Bone marrow (tissue), 2 donors: ENCODE results near the gene PLEKHA6.
A peak's percentile ranks its signal among the peaks of the same experiment; 100 is the strongest.
"Not testable (repeated sequence)": the region's sequence is repeated elsewhere in the genome, so short reads cannot be mapped to it uniquely, and the experiment has no call there.

Experiments used
- DNase-seq, 2 donors: peaks; one replicate each; lab custom pipeline; 2025; lab: John Stamatoyannopoulos, UW

The PLEKHA6 gene

GRCh38 chr1:204314893-204315658 is 44.7 kb downstream of the PLEKHA6 start:
- DNase-seq: no peak

DNA sequence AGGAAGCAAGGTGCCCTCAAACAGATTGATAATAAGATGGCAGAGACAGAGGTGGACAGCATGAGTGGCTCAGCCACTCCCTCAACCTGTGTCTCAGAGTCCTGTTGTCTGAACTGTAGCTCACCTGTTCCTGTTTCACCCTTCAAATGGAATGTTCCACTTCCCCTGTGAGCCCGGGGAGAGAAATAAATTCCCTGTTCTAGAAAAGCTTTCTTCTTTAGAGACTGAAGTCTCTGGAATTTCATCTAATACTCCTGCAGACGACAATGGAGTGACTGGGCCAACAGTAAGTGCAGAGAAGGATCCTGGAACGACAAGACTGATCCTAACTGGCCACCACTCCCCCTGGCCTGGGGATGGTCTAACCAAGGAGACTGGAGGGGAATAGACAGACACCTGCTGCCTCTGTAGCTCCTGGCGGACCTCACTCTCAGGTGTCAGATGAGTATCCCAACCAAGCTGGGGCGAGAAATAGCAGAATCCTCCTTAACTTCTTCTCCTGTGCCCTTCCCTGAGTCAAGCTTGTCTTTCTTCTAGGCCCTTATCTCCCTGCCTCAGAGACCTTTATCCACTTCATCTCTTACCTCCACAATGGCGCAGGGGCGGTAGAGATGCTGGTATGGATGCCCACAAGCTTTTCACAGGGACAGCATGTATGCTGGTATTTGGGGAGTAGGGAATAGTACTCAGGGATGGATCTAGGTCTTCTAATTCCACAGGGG is 45.4 kb downstream of the PLEKHA6 start:
- DNase-seq: no peak

- DNase-seq: no peak
Observed at GRCh38 chr1:204313675-204314074, 46.1 kb downstream of the PLEKHA6 start.

- not testable (repeated sequence) for DNase-seq
Observed at GRCh38 chr1:204310970-204311369, 48.8 kb downstream of the PLEKHA6 start.

- DNase-seq: no peak
Observed at GRCh38 chr1:204308023-204308628, 51.6 kb downstream of the PLEKHA6 start.

GRCh38 chr1:204307334-204307883 is 52.3 kb downstream of the PLEKHA6 start:
- no peak for DNase-seq

DNA sequence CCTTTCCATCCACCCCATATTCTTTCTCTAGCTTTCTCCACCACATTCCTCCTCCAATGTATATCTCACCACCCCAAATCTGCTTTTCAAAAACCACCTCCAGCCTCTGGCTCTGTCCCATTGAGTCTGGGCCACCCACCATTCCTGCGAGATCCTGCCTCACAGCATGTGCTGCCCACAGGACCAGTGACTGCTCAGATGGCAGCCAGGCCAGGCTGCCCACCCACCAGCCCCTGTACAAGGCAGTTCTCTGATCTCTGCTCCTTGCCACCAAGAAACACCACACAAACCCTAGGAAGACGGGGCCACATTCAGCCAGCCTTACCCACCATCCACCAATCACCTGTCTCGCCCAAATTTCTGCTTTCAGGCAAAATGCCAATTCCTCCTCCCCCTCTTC is 53.7 kb downstream of the PLEKHA6 start:
- no peak for DNase-seq

DNA sequence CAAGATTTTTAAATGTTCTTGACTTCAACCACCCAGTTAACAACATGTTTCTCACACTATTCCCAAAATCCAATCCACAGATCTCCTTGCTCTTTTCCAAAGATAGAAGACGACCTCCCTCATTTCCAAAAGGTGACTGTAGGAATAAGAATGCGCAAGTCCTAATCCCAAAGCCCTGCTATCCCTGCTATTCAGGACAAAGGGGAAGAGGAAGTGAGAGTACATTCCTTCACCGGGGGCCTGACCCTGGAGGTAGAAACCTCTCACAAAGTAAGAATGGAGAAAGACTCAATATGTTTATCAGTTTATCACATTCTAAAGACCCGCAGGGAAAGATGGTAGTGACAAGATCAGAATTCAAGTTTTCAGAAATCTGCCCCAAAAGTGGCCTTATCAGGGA is 55.7 kb downstream of the PLEKHA6 start:
- no peak for DNase-seq

DNA sequence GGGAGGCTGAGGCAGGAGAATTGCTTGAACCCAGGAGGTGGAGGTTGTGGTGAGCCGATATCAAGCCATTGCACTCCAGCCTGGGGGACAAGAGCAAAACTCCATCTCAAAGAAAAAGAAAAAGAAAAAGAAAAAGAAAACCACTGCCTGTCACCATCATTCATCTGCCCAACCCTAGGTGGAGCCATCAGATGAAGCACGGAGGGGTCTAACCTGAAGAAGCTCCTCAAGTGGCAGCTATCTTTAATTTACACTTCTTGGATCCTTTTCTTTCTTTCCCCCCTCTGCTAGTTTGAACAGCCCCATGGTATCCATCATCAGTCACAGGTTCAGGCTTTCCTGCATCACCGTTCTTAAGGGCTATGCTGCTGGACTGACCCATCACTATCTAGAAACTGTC is 57.0 kb downstream of the PLEKHA6 start:
- no peak for DNase-seq

- no peak for DNase-seq
Observed at GRCh38 chr1:204301171-204301957, 58.4 kb downstream of the PLEKHA6 start.

GRCh38 chr1:204299814-204300365 is 59.8 kb downstream of the PLEKHA6 start:
- no peak for DNase-seq

DNA sequence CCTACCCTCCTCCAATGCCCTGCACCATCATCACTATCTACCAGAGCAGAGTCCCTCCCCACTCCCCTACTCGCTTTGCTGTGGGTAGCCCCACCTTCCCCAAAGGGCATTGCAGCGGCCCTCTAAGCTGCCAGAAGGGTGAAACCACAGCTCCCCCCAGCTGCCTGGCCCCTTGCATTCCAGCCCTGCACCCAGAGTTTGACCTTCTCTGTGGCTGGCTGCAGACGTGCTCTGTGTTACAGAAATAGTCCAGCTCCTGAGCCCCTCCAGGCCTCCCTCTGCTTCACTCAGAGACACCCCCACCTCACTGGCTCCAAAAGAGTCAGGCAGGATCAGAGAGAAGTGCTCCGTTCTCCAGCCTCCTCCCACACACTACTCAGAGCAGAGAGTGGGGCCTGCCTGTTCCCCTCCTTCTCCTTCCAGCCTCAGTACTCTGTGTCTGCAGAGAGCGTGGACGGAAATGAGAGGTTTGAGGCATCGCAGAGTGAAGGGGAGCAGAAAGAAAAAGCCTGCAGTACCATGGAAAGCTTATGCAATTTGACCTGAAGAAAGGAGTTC is 63.2 kb downstream of the PLEKHA6 start:
- peak in 1 of 2 donors; percentile 39 for DNase-seq

GRCh38 chr1:204295671-204296070 is 64.1 kb downstream of the PLEKHA6 start:
- DNase-seq: no peak

- DNase-seq: no peak
Observed at GRCh38 chr1:204294357-204294756, 65.4 kb downstream of the PLEKHA6 start.

DNA sequence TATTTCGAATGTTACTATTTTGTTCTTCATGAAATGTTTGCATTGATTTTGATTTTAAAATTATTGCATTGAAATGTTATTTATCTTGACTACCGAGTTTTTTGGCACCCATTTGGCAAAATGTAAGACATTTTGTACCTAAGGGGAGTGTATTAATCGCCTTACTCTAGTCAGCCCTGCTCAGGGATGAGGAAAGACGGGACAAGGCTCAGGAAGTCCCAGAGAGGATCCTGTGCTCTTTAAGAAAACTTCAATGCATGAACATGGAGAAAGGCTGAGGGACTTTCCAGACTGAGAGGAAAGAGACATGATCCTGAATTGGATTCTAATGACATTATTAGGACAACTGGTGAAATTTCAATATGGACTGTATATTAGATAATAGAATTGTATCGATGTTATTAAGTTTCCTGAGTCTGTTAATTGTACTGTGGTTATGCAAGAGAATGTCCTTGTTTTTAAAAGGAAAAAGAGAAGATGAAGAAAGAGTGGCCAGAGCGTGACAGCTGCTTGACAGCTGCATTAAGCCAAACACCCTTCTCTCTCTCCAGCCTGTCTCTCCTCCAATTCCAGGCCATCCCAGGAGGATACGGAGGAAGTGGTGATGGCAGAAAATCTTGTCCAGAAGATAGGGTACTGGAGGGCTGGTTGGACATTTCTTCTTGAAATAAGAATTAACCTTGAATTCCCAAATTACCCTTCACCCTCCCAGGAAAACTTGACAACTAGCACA is 66.0 kb downstream of the PLEKHA6 start:
- no peak for DNase-seq

DNA sequence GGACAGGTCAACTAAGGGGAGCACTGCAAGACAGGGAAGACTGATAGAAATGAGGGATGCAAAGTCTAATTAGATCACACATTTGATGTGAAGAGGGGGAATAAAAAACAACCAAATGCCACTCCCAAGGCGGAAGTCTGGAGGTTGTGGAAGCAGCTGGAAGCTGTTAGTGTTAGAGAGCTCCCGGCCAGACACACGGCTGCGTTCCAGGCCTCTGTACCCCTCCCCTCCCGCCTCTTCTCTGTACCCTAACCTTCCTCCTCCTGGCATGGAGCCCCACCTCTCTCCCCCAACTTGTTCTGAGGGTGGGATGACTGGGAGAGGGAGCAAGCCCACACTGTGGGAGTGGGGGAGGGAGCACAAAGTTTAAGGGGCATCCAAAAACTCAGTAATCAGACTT is 67.0 kb downstream of the PLEKHA6 start:
- no peak for DNase-seq

DNA sequence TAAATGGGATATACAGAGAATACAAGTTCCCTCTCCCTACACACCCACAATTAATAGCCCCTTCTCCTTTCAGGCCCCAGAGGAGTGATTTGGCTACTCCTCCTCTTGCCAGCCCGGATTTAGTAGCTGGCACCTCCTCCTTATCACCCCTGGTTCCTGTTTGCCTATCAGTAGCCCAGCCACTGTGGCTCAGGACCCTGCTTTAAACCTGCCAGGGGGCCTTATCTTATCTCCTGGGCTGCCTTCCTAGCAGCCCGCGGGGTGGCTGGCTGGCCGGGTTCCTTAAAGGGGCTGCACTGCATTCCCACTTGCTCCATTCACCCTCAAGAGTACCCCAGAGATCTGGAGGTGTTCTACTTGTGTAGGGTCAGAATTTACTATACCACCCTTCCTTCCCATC is 70.4 kb downstream of the PLEKHA6 start:
- DNase-seq: no peak

GRCh38 chr1:204288021-204288588 is 71.6 kb downstream of the PLEKHA6 start:
- DNase-seq: no peak

- no peak for DNase-seq
Observed at GRCh38 chr1:204287466-204287891, 72.2 kb downstream of the PLEKHA6 start.

DNA sequence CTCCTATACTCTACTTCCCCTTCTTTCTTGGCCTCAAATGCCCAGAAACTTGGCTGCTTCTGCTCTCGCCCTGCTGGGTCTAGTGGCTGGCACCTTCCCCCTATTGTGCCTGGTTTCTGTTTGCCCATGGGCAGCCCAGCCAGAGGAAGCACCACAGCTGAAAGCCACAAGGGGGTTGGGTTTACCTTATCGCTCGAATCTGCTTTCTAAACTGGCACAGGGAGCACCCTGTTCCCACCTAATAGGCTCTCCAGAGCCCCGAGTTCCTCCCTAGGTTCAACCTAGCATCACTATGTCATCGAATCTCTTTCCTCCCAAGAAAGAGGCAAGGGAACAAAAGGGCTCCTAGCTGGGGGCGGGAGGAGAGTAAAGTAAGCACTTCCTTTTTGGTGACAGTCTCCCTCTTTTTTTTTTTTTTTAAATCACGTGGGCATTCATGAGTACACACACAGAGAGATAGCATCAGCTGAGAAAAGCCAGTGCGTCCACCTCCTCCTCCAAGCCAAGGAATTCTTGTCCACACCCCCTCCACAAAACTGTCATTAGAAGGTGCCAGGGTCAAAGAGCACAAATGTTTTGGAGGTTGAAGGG is 72.8 kb downstream of the PLEKHA6 start:
- peak; percentile 43 to 97 for DNase-seq
